GM21528 (cell line): ENCODE data around the gene FERMT2.
"Not testable (repeated sequence)": the region's sequence is repeated elsewhere in the genome, so short reads cannot be mapped to it uniquely, and the experiment has no call there.

ENCODE experiments used
- ATAC-seq: cut with Tn5 transposase; IDR thresholded peaks from one replicate; pipeline ENCODE4 v1.9.1; 2021; ENCODE audit warnings: mild to moderate bottlenecking, moderate library complexity; ENCODE audit not compliant: unreplicated experiment, low FRiP score

FERMT2 gene

GRCh38 chr14:52948836-52949235 lies 2.0 kb downstream of the FERMT2 start:
- no peak for ATAC-seq

DNA sequence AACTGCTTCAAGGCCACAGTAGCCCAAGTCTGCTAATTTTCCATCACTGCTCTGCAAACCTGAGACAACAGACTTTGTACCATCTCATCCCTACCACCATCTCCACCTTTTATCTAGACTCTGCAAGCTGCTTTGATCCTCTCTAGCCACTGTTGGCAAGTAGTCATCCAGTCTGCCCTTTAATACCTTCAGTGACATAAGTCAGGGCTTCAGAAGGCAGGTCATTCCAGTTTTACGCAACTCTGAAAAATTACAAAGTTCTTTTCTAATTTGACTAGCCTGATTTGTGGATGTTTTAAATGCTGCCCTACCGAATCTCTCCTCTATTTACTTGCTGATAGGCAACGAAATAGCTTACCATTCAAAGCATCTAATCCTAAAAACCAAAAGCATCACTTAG lies 2.8 kb downstream of the FERMT2 start:
- no peak for ATAC-seq

GRCh38 chr14:52944254-52944653 lies 6.6 kb downstream of the FERMT2 start:
- ATAC-seq = no peak

GRCh38 chr14:52939427-52939826 lies 11.4 kb downstream of the FERMT2 start:
- ATAC-seq = no peak

GRCh38 chr14:52937869-52938268 lies 13.0 kb downstream of the FERMT2 start:
- no peak for ATAC-seq

DNA sequence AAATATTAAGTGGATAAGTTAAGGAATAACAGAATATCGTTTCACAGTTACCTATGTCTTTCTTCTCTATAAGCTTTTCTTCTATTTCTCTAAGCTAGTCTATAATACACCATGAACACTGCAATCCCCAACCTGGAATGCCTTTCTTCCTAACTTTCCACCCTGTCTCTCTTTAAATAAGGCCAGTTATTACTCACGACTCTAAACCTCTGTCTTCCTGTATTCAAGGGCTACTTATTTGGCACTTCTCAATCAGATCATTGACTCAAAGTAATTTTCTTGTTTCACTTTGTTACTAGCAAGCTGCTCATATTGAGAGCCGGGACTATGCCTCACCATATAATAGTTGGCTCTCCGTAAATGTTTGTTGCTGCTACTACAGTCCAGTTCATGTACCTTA lies 13.5 kb downstream of the FERMT2 start:
- no peak for ATAC-seq

DNA sequence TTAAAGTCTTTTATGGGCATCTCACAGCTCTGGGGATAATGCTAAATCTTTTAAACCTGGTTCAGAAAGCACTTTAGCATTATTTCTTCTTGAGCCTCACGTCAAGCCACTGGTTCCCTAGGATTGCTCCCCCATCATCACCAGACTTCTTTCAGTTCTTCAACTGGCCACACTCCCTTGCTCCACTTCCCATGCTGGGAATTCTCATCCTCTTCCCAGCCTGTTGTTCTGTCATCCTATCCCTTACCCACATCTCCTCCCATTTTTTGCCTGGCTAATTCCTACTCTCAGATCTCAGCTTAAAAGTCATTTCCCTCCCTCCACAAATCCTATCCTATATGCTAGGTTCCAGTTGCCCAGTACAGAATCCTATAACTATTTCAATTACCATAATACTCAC lies 14.4 kb downstream of the FERMT2 start:
- ATAC-seq = no peak

DNA sequence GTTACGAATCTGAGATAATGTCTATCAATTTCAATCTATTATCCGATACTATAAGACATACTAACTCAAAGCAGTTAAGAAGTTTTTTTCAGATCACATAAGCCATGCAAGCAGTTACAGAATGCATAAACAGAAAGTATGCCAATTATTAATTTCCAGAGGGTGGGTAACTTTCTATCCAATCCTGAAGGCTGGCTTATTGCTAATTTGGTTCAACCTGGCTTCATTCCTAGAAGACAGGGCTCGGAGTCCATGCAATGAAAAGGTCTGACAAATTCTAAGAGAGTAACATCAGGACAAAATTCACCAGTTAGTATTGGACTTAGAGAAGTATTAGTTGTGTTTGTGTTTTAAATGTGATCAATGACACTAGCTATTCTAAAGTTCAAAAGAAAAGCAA lies 15.0 kb downstream of the FERMT2 start:
- no peak for ATAC-seq

DNA sequence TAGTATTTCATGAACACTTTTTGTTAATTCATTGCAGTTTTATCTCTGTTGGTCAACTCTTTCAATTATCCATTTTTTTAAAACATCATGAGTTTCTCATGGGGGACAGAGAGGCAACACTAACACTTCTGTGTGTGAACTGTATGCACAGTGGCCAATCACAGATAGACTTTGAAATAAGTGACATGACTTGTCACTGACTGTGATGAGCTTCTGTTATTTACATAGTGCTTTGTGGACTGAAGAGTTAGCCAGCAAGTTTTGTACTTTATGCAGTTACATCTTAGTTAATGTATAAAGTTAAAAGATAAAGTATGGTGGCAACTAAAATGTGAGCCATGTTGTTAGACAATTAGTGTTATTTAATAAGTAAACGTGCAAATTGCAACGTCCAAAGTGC lies 16.1 kb downstream of the FERMT2 start:
- ATAC-seq = no peak

- no peak for ATAC-seq
Measured at GRCh38 chr14:52929192-52929807, 21.6 kb downstream of the FERMT2 start.

DNA sequence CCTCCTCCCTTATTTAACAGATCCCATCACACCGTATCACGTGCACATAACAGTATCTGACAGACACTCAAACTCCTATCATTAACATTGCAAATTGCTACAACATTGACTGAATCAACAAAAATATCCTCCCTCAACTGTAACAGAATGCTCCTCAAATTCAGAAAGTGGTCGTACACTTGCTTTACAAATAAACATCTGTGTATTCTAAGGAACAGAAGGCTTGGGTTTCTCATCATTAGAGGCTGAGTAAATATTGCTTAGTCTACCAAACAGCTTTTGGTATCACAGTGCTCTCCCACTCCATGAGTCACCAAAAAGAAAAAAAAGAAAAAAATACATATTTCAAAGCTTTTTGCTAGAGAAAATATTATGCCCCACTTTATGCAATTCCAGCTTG lies 23.9 kb downstream of the FERMT2 start:
- no peak for ATAC-seq

DNA sequence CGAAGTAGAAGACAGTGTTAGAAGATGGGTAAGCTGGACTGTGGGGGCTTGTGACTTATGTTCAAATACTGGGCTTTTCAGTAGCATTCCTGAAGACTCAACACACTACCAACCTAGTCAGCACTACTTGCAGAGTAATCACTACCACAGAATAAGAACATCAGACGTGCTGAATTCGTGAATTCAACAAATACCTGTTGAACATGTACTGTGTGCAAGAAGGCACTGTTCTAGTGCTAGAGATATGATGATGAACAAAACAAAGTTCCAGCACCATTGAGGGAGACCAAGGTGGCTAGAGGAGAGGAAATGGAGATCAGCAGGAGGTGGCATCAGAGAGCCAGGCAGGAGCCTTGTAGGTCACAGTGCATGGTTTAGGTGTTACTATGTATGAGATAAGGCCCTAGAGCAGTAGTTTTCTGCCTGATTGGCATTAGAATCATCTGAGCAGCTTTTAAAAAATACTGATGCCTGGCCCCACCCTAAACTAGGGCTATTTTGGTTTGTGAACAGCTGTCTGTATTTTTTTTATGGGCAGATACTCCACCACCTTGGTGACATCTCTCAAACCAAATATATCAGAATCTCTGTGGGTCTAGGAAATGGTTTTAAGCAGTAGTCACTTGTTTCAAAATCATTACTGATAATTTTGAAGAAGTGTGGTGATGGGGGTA lies 26.8 kb downstream of the FERMT2 start:
- ATAC-seq = no peak

DNA sequence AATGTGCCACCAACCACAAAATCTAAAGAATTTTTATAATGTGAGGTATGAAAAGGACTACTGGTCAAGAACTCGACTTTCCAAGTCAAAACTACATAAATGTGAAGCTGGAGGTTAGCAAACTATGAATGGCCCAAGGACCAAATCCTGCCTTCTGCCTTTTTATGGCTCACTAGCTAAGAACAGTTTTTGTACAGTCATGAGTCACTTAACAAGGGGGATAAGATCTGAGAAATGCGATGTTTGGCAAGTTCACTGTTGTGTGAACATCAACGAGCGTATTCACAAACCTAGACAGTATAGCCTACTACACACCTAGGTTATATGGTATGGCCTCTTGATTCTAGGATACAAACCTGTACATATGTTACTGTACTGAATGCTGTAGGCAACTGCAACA lies 28.2 kb downstream of the FERMT2 start:
- ATAC-seq = no peak

GRCh38 chr14:52922059-52922458 lies 28.8 kb downstream of the FERMT2 start:
- ATAC-seq = no peak

DNA sequence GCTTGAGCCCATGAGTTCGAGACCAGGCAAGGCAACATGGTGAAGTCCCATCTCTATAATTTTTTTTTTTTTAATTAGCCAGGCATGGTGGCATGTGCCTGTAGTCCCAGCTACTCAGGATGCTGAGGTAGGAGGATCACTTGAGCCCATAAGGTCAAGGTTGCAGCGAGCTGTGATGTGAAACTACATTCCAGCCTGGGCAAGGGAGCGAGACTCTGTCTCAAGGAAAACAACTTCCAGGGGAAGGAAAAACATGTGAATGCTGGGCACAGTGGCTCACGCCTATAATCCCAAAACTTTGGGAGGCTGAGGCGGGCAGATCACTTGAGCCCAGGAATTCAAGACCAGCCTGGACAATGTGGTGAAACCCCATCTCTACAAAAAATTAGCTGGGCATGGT lies 30.4 kb downstream of the FERMT2 start:
- not testable (repeated sequence) for ATAC-seq

DNA sequence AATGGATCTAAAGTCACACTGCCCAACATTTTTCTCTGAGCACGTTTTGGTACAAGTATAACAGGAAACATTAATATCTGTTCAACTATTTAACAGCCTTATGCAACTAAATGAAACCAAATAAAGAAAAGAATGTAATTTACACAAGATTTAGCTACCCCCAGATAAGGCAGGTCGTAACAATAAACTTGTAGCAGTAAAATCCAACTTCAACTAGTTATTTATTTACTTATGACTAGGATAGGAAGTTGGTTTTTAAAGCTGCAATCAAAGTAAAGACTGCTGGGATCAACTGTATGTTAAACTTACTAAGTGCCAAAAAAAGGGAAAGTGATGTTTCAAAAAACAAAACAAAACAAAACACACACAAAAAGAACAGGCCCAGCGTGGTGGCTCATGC lies 30.9 kb downstream of the FERMT2 start:
- ATAC-seq = no peak

- ATAC-seq = peak; percentile 90
Measured at GRCh38 chr14:52918486-52918885, 32.4 kb downstream of the FERMT2 start.

DNA sequence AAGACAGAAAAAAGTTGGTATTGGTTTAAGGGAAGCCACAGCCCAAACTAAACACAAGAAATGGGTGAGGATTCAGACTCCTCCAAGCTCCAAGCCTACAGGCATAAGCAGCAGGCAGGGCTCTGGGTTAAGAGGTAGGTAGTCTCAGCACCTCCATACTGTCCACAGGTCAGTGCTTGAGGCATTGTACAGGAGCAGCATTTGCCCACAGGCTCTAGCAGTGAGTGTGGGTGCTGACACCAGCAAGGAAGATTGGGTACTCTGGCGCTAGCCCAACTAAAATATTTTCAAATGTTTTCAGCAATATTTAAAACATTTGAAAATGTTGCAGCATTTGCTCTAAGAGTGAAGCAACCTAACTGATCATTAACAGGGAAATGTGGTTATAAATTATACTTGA lies 33.1 kb downstream of the FERMT2 start:
- no peak for ATAC-seq

GRCh38 chr14:52914295-52914694 lies 36.6 kb downstream of the FERMT2 start:
- ATAC-seq = no peak

GRCh38 chr14:52913271-52913670 lies 37.6 kb downstream of the FERMT2 start:
- no peak for ATAC-seq

DNA sequence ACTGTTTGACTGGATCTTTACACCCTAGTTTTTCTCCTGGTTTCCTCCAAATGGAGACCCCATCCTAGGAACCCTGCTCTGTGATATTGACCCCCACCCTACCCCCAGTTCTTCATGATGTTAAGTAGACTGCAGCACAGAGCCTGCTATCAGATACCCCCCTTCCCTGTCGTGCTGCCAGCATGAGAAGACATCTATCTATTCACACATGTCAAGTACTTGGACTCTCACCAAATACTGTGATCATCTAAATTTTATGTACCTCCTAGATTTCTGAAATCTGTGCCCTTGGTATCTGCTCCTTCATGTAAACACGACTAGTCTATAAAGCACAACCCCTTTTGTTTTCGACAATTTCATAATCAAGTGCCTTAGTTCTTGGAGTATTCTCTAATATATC lies 38.9 kb downstream of the FERMT2 start:
- no peak for ATAC-seq

GRCh38 chr14:52910572-52910971 lies 40.3 kb downstream of the FERMT2 start:
- ATAC-seq = no peak

DNA sequence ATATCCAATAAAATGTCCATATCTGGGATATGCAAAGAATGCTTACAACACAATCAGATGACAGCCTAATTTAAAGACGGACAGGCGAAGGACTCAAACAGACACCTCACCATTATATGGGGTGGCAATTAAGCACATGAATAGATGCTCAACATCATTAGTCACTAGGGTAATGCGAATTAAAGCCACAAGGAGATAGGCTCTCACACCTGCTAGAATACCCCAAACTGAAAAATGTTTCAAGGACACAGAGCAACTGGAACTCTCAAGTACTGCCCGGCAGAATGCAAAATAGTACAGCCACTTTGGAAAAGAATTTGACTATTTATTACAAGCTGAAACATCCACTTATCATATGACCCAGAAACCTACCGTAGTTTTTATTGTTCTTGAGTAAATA lies 42.9 kb downstream of the FERMT2 start:
- ATAC-seq = no peak
